AG04449 (cell line): ENCODE measurements around the gene THBS3.
A peak's percentile ranks its signal among the peaks of the same experiment; 100 is the strongest.

Experiments
- CTCF ChIA-PET: fragments of 350-600 bp; formaldehyde crosslinking; extraction: SDS; loops from one replicate; lab custom pipeline; 2021; ENCODE audit warnings: antibody characterized with exemption; lab: Yijun Ruan, JAX
- POLR2A ChIA-PET: fragments of 400-600, 350-600 bp; formaldehyde crosslinking; extraction: SDS; loops from one replicate; lab custom pipeline; 2020; ENCODE audit warnings: antibody characterized with exemption, inconsistent platforms; lab: Yijun Ruan, JAX
- DNase-seq: peaks from one replicate; pipeline ENCODE4 v3.0.0-alpha.2; 2010; ENCODE audit warnings: low read depth, low spot score
- H3K4me3 ChIP-seq: 2 replicates; pipeline ENCODE4 v1.5.1; 2011; ENCODE audit warnings: low read depth, mild to moderate bottlenecking, control low read depth, low read length
- CTCF ChIP-seq: IDR thresholded peaks from one replicate; pipeline ENCODE4 v1.5.1; 2011; ENCODE audit warnings: mild to moderate bottlenecking, moderate library complexity, low read length, control low read depth, inconsistent platforms; ENCODE audit not compliant: insufficient read depth; ENCODE audit errors: missing control alignments

Gene THBS3

GRCh38 chr1:155253797-155254196, 46.1 kb upstream of the THBS3 start:
- peak overlapping the region; percentile 81 for H3K4me3 ChIP-seq
- no peak for TF ChIP-seq CTCF
- CTCF ChIA-PET = interaction anchor here (2.2 to 11.3 kb wide), 5 partner anchors 8 to 70 kb away, joined by 7 to 253 read pairs (median 101); partner anchors contain the start of genes CLK2, FDPS, HCN3 and RUSC1
- POLR2A ChIA-PET = no interaction called here
- DNase-seq = no peak

- DNase-seq = no peak
- CTCF ChIA-PET = interaction anchor here (1.2 to 11.3 kb wide), 7 partner anchors 9 to 395 kb away, joined by 4 to 253 read pairs (median 77); partner anchors contain the start of genes CLK2, FDPS, HCN3 and RUSC1
- TF ChIP-seq CTCF = no peak
- peak overlapping the region; percentile 81 for H3K4me3 ChIP-seq
- POLR2A ChIA-PET = no interaction called here
These were observed 45.5 kb upstream of the THBS3 start for GRCh38 chr1:155253208-155253607.

- ChIA-PET CTCF (interaction anchor here (0.7 to 11.3 kb wide), 60 partner anchors 9 to 588 kb away, joined by 3 to 253 read pairs (median 6); partner anchors contain the start of genes CLK2, FDPS, HCN3 and KRTCAP2), POLR2A (interaction anchor here (1.6 to 1.7 kb wide), 3 partner anchors 8 to 69 kb away, joined by 6 to 13 read pairs (median 10); partner anchors contain the start of genes RUSC1 and SCAMP3)
- DNase-seq = no peak
- H3K4me3 ChIP-seq = no peak overlapping the region
- no peak for TF ChIP-seq CTCF
These were observed 43.9 kb upstream of the THBS3 start for GRCh38 chr1:155251566-155251965.

GRCh38 chr1:155250633-155251449, 43.1 kb upstream of the THBS3 start:
- CTCF ChIA-PET = interaction anchor here (0.7 to 11.3 kb wide), 83 partner anchors 9 to 589 kb away, joined by 3 to 253 read pairs (median 6); partner anchors contain the start of genes CLK2, FDPS, HCN3 and KRTCAP2
- POLR2A ChIA-PET = interaction anchor here (0.7 to 1.7 kb wide), 6 partner anchors 9 to 78 kb away, joined by 3 to 13 read pairs (median 5); partner anchors contain the start of genes KRTCAP2, RUSC1 and SCAMP3
- TF ChIP-seq CTCF = peak; percentile 100
- no peak for DNase-seq
- no peak overlapping the region for H3K4me3 ChIP-seq

GRCh38 chr1:155250246-155250632, 42.5 kb upstream of the THBS3 start:
- DNase-seq = no peak
- POLR2A ChIA-PET = interaction anchor here (0.7 to 1.7 kb wide), 6 partner anchors 9 to 77 kb away, joined by 3 to 13 read pairs (median 5); partner anchors contain the start of genes KRTCAP2, RUSC1 and SCAMP3
- TF ChIP-seq CTCF = no peak
- CTCF ChIA-PET = interaction anchor here (0.7 to 11.3 kb wide), 71 partner anchors 10 to 479 kb away, joined by 3 to 253 read pairs (median 6); partner anchors contain the start of genes CLK2, FDPS, HCN3 and KRTCAP2
- no peak overlapping the region for H3K4me3 ChIP-seq
